GF-D8 (cell line): ENCODE data around the gene SOBP.

Experiments used
- DNase-seq: peaks from one replicate; lab custom pipeline; 2025; lab: John Stamatoyannopoulos, UW

SOBP gene

DNA sequence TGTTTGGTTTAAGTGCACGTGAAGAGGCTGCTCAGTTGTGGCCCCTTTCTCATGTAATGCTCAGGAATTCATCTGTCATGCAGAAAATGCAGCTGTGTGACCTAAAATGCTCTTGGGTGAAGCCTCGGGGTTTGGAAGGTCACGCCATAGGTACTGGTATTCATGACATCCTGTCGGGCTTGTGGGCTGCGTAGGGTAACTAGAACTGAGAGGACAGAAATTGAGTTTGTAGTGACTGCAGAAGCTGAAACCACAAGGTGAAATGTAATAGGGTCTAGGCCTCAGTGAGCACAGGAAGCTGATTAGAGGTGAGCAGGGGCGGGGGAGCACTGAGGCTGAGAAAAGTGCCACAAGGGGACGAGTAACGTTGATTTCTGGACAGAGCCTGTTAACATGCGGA is 128.8 kb downstream of the SOBP start:
- no peak for DNase-seq

DNA sequence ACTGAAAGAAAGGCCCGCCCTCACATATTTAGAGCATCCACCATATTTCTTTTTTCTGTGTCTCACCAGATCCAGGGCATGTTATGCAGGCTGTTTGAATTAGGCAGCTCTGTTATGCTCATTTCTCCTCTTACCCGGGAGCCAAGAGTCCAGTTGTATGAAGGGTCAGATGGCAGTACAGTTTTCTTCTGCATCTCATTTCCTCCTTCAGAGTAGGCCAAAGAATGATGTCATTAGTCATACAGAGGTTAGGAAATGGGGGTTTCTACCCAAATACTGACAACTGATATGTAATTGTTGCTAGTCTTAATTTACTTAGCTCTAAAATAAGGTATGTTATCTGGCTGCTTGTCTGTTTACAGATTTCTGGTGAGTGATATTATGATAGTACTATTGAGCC is 130.8 kb downstream of the SOBP start:
- DNase-seq: no peak

DNA sequence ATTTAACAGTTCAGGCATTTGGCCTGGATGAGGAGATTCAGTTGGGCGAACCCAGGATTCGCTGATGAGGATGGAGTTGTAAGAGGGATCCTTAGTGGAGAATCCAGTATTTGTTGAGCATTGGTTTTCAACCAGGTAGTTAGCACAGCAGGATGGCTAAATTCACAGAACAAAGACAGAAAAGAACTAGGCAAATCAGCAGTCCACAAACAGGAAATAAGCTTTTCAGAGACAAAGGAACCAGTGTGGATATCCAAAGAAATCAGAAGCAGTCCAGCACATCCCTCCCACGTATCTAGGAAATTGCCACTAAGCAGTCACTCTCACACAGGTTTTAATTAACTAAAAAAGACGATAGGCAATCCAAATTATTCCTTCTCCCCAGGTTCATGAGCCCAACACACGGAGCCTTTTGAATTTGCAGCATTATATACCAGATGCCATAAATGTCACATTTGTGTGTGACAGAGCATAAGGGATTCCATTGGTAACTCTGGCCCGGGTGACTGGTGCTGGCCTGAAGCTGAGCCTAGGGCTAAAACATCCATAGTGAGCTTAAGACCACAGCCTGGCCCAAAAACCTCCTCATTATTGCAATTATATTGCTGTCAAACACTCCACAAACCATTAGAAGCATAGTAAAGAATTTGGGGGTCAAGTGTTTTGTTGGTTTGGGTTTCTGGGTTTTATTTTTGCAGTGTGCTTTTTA is 131.5 kb downstream of the SOBP start:
- no peak for DNase-seq

DNA sequence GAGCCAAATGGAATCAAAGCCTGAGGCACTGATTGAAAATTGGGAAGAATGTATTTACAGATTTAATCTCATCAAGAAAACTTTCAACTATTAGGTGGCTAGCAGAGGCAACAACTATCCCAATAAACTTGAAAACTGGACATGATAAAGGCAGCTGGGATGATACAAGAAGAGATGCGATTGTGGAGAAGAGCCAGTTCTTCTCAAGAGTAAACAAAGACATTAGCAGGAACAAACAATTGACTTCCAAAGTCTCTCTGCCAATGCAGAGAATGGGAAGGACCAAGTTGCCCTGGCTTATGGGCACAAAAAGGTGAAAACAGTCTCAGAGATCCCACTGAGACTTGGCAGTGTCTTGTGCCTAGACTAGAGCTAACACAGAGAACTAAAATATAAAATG is 132.4 kb downstream of the SOBP start:
- DNase-seq: no peak

DNA sequence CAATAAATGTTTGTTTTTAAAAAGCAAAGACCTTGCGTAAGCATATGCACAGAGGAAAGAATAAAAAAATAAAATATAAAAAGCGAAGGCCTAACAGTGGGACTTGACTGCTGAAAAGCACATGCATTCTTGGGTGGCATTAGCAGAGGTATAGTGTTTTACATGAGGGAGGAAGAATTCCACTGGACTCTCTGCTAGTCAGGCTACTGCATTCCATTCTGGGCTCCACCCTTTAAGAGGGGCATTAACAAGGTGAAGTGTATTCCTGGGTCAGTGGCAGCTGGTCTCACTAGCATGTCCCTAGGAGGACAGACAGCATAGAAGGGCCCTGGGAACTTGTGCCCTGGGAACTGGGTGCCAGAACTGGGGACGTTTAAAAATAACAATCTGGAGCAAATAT is 134.1 kb downstream of the SOBP start:
- no peak for DNase-seq

DNA sequence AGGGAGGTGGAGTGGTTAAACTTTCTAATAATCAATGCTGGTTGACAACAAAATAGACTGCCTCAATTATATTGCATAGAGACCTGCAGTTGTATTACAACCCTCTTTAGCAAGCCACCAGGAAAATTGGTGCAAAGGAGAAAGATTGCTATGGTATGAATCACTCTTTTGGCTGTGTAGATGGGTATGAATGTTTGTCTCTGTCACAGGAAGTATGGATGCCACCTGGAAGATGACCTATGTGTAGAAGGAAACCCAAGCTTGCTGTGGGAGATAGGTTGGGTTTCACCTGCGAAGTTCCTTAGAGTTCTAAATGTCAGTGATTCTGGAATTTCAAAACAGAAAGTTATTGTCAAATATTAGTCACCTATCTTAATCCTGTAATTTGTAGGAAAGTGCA is 134.6 kb downstream of the SOBP start:
- DNase-seq: no peak

DNA sequence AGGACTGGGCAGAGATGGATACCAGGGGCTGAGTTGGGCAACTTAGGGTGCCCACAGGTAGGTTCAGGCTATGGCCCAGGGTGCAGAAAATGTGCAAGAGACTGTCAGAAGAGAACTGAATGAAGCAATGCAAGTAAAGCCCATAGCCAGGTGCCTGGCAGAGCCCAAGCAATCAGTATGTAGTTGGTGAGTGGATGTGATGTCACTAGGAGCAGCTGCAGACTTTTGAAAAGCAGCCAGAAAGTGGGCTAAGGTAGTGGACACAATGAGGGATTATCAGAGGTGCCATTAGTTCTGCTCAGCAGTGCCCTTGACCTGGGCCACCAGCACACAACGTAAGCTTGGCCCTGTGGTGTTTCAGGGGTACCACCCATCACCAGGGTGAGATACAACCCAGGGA is 135.3 kb downstream of the SOBP start:
- no peak for DNase-seq

DNA sequence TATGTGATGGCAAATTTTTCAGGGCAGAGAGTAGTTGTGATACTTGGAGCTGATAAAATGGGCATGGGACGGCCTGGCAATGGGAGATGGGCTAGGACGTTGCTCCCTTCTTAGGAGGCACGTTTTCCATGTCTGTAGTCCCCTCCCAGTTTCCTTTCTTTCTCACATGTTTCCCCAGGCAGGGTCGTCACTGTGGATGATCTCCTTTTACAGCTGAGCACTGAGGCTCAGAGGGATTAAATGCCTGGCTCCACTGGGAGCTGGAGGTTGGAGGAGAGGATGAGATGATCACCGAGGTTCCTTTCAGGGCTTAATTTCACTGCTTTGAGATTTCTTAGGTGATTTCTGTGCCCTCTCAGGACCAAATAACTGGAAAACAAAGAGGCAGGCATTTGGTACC is 136.7 kb downstream of the SOBP start:
- DNase-seq: no peak

DNA sequence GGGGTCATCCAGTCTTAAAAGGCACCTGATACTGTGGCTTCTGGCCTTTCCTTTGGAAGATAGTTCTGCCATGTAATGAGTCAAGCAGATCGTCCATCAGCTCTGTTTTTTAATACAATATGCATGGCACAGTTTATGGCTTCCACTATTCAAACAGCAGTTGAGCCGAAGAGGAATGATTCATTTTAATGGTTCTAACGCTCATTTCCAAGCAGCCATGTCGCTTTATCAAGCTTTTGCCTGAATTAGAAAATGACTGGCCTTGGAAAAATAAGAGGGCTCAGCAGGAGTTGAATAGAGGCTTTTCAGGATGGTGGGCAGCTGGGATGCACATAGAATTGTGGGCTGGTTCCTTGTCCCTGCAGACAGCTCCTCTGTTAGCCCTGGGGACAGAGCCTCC is 138.1 kb downstream of the SOBP start:
- no peak for DNase-seq

DNA sequence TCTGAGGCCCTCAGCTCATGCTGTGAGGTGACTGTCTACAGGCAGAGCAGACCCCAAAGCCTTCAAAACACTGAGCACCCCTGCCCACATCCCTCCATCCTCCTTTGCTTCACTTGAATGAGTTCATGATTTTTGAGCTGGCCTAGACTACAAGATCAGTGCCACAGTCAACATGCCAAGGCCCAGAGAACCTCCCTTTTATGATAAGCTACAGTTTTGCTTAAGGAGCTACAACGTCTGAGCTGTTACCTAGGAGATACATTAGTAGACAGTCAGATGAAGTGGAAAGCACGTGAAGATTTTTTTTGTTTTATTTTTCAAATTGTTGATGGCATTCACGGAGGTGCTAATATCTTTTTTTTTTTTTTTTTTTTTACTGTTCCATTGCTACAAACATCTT is 139.0 kb downstream of the SOBP start:
- DNase-seq: no peak

DNA sequence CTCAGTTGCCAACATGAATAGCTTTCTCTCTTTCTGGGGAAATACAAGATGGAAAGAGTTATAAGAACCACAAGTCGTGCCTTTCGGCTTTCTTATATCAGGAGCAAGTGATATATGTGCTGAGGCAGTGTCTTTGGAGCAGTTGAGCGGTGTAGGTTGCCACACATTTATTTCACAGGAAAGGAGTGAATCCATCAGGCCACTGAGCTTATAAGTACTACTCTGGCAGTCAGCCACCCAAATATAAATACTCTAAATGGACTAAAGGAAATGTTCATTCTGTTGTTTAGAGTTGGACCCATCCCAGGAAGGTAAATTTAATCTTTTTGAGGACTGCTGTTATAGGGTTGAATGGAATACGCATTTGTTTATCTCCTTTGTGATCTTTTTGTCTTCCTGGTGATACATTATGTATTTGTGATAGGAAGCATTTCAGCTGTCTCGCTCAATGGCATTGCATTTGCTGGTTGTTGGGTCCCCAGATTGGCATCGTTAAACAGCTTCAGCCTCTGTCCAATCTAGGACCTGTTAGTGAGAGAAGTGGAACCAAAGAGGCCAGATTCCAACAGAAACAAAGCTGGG is 139.7 kb downstream of the SOBP start:
- DNase-seq: no peak

DNA sequence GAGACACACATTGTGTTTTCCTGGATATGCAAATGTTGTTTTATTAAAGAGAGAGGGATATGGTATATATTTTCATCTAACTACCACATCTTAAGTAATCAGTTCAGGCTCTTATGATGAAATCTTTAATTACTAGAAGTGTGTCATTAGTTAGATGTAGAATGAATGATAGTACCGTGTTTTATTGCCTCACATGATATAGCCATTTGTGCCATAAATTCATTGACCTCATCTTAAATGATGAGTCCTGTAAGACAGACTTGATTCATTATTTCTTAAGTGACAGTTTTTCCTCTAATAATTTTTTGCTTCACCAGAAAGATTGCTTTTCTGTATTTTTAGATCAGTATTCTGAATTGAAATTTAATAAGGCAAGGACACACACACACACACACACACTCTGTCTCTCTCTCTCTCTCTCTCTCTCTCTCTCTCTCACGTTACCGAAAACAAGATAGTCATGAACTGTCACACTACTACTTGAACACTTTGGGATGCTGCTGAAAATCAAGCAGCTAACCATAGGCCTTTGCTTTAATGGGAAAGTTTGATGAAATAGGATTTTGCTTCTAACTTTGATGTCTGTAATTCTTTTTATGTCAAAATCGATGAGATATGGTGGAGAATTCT is 140.5 kb downstream of the SOBP start:
- DNase-seq: no peak

DNA sequence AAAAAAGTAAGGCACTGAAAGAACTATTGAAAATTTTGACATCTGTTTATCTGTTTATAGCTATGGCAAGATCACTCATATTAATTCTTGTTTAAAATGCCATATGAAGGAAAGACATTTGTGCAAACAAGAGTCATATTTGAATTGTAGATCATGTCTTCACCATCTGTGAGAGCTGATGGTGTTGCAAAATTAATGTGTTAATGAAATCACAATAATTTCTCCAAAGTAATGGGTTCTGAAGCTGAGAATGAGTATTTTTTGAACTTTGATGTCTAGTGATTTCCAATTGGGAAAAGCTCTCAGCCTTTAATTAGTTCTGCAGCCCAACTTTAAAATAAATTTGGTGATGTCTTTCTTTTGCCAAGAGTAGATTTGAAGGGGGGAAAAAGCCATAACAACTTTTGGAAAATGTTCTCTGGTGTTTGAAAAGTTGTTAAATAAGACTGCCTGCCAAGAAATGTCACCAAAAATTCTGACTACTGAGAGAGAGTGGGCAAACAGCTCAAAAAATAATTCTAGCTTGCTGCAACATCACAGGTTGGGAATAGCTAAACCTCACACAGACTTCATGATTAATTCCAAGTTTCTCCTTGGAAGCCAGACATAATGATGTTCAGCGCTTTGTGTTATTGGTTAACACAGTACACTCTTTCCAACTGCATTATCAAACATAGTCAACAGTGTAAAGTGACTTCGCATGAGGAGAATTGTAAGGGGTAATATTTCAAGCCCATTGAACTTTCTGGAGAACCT is 142.6 kb downstream of the SOBP start:
- DNase-seq: no peak

DNA sequence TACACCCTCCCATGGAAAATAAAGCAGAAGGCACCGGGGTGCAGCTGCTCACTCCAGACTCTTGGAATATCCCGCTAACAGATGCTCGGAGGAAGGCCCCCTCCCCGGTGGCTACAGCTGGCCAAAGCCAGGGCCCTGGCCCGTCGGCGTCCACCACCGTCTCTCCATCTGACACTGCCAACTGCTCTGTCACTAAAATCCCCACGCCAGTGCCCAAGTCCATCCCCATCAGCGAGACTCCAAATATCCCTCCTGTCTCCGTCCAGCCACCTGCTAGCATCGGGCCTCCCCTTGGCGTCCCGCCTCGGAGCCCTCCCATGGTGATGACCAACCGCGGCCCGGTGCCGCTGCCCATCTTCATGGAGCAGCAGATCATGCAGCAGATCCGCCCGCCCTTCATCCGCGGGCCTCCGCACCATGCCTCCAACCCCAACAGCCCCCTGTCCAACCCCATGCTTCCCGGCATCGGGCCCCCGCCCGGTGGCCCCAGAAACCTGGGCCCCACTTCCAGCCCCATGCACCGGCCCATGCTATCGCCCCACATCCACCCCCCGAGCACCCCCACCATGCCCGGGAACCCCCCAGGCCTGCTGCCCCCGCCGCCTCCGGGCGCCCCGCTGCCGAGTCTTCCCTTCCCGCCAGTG is 143.9 kb downstream of the SOBP start:
- no peak for DNase-seq

DNA sequence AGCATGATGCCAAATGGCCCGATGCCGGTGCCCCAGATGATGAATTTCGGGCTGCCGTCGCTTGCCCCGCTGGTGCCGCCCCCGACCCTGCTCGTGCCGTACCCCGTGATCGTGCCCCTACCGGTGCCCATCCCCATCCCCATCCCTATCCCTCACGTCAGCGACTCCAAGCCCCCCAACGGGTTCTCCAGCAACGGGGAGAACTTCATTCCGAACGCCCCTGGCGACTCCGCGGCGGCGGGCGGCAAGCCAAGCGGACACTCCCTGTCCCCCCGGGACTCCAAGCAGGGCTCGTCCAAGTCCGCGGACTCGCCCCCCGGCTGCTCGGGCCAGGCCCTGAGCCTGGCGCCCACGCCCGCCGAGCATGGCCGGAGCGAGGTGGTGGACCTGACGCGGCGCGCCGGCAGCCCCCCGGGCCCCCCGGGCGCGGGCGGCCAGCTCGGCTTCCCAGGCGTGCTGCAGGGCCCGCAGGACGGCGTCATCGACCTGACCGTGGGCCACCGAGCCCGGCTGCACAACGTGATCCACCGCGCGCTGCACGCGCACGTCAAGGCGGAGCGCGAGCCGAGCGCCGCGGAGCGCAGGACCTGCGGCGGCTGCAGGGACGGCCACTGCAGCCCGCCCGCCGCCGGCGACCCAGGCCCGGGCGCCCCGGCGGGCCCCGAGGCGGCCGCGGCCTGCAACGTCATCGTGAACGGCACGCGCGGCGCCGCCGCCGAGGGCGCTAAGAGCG is 144.6 kb downstream of the SOBP start:
- DNase-seq: no peak

DNA sequence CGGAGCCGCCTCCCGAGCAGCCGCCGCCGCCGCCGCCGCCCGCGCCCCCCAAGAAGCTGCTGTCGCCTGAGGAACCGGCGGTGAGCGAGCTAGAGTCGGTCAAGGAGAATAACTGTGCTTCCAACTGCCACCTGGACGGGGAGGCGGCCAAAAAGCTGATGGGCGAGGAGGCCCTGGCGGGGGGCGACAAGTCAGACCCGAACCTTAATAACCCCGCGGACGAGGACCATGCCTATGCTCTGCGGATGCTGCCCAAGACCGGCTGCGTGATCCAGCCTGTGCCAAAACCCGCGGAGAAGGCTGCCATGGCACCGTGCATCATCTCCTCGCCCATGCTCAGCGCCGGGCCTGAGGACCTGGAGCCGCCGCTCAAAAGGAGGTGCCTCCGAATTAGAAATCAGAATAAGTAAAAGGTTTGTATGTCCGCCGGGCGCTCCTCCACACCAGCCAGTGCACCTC is 145.2 kb downstream of the SOBP start:
- DNase-seq: no peak

DNA sequence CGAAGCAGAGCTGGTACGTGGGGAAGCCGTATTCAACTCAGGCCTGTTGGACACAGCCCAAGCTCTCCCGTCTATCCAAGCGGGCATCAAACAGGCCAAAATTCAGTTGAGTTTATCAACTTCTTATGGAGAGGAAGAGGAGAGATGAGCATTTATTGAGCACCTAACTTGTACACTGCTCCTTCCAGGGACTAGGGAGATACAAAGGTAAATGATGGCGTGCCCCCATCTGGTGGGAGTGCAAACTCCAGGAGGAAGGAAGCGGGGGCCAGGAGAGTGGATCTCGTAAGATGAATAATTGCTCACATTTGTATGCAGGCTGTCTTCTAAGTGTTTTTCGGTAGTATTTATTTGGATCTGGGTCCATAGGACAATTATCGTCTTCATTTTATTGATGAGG is 146.6 kb downstream of the SOBP start:
- DNase-seq: no peak

DNA sequence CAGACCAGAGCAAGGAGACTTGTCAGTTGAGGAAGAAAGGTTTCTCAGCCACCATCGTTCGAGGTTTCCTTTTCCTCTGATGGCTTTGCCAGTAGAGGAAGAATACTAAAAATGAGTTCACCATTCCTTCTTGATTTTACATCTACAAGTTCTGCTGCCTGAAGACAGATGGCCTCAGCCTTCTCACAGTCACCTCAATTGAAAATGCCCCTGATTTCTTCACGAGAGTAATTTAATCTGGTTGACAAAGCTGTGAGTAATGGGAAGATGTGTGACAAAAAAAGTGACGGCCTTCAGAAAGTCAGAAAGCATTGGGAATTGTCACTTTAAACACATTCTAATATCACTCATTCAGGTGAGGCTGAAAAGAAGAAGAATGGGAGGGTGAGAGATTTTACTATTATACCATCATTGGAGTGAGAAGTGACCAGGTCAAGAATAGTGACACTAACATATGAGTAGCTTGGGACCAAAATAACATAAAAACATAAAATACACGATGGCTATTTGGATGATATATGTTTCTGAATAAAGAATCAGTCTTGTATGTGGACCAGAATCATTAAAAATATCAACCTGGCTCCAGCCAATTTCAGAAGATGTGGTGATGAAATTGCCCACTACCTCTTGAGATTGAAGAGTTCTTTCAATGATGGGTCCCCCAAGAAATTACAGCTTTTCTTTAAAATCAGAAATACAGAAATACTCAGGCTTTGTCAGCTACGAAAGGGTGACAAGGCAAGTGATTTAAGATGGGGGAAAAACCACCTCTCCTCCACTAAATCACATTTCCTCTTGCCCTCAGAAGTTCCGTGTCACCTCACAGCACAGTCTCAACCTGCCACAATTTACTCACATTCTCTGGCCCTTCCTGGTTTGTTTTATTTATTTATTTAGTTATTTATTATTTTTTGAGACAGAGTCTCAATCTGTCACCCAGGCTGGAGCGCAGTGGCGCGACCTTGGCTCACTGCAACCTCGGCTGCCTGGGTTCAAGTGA is 147.7 kb downstream of the SOBP start:
- no peak for DNase-seq

DNA sequence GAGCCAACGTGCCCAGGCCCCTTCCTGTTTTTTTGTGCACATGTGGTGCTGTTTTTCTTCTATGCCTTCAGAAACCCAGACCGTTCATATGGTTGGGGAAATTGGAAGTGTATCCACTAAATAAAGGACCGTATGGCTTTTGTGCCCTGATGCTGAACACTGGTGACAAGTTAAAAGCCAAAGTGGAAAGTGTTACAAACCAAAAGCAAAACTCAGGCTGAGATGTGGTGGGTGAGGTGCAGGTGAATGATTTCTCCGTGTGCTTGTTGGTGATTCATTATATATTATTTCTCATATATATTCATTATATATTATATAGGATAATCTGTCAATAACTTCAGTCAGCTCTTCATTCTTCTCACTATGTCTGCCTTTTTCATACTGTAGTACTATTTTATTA is 148.6 kb downstream of the SOBP start:
- no peak for DNase-seq

DNA sequence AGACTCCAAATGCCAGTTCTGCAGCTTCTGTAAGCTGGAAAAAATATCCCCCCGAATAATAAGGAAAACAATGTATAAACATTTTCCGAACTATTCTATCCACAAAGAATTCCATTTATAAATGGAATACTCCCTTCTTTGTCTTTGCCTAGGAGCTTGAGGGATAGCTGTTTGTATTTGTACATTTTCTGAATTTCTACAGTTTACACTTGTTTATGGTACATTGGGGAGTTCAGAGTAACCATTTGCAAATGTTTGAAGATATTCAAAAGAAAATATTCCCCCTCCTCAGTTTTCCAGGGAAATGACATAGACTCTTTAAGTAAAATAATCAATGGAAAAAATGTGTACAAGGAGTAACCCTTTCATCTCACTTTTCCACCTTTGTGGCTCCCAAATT is 149.6 kb downstream of the SOBP start:
- DNase-seq: no peak

DNA sequence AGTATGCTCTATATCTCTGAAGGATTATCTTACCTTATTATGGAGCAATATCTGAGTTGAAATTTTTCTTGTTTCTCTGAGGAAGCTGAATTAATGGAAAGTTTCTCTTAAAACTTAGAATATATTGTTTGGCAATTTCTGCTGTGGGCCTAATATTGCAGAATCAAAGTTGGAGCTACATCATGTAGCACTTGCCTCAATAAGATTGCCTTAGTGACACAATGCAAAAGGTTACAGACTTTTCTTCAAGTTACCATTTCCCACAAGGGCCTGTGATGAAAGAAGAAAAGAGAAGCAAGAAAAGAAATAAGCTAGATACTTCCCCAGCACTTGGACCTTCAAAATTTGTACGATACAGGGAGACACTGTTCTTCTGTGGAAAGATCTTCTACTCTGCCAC is 151.2 kb downstream of the SOBP start:
- DNase-seq: no peak
